GM19372 (cell line): ENCODE results near the gene PM20D1.

Source experiments
- ATAC-seq: cut with Tn5 transposase; IDR thresholded peaks from one replicate; pipeline ENCODE4 v1.9.1; 2021; ENCODE audit warnings: mild to moderate bottlenecking, low read depth, moderate library complexity; ENCODE audit not compliant: unreplicated experiment

Gene PM20D1

DNA sequence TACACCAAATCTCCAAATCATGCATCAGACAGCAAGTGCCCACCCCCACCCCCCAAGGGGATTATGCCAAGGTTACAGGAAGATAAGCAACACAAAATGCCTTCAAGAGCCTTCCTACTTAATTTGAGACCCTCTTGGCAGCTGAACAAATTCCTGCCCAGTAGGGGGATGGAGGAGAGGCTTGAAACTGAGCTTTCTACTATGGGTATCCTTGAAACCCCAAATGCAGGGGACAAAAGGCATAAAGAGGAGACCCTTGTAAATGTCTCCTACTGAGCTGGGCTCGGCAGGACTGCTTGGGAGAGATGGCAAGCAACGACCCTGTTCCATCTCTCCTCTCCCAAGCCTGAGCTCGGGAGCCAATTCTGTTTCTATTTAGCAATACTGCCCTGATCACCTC, 40.5 kb downstream of the PM20D1 start:
- ATAC-seq, result no peak

- ATAC-seq, result no peak
Observed at GRCh38 chr1:205805082-205805711, 44.7 kb downstream of the PM20D1 start.

DNA sequence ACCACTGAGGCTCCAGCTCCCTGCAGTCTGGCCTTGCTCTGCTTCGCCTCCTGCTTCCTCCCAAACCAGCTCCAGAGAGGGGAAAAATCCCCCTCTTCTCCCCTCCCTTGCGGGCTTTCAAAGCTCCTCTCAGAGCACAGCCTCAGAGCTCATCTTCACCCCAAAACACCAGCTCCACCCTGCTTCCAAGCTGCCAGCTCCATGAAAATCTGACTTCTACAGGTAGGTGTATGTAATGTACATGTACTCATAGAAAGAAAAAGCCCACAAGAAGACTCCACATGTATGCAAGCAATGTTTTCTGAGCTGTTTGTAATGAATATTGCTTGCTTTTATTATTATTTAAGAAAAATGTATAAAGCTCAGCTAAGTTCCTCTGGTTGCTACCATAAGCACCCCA, 45.3 kb downstream of the PM20D1 start:
- ATAC-seq, result no peak

DNA sequence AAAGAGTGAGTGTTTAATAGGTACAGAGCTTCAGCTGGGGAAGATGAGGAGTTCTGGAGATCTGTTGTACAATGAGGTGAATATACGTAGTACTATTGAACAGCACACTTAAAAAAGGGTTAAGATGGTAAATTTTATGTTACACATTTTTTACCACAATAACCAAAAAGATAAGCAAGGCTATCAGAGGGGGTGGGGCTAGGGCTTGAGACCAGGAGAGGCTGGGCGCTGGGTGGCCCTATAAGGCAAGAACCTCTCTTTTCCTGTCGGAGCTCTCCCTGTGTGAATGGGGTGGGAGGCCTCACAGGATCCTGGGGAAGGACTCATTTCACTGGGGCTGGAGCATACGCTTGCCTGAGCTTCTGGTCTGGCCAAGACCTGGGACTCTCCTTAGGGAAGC, 45.9 kb downstream of the PM20D1 start:
- no peak for ATAC-seq

DNA sequence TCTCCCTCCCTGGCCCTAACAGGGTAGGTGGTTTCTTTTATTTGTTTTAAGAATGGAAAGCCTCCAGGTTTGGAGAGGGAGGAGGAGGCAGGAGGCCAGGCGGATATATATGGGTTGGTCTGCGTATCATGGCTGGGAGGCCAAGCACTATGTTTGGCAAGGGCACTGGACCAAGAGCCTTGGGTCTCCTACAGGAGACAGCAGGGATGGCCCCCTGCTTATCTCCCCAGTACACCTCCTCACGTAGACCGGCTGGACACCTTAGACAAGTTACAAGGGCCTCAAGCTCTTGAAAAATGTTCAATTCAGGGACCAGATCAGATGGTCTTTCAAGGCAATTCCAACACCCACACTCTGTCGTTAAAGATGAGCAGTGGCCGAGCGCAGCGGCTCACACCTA, 47.9 kb downstream of the PM20D1 start:
- ATAC-seq, result no peak

DNA sequence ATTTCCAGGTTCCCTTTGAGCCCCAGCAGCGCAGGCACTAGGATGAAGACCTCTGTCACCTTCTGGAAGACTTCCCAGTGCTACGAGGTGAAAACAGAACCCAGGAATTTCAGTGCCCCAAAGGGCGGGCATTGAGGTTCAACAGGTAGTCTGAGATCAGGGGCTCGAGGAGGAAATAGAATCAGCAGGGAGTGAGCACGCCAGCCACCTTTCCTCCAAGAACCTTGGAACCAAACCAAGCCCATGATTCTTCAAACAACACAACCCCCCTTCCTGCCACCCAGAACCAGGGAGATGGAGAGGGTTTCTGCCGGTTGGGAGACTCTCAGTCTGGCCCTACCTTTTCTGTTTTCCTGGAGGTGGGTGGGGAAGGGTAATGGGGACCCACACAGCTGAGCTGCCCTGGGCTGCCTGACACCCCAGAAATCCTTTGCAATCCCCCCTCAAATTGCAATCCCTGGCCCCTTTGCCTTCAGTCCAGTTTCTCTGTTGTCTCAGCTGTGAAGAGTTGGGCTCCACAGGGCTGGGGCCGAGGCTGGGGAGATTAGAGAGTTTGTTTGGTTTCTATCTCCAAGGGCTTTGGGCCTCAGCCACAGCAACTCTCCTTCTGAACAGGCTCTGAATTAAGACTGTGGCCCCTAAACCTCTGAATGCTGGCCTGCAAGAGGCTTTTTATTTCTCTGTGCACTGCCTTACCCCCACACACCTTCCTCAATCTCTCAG, 48.8 kb downstream of the PM20D1 start:
- ATAC-seq, result no peak

GRCh38 chr1:205800427-205800826, 49.5 kb downstream of the PM20D1 start:
- no peak for ATAC-seq

DNA sequence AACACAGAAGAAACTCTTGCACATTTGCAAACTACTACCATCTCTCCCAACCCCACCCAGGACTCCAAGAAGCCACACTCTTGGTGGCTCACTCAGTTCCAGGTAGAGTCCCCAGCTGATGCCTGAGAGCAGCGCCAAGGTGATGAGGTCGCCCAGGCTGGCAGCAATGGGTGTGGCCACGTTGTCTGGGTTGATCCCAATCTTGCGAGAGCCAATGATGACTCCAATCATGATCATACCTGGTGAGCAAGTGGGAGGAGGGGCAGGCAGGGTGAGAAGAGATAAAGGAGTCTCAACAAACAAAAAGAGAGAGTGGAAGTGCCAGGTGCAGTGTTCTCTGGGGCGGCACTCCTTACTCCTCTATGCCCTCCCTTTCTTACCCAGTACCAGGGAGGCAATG, 51.4 kb downstream of the PM20D1 start:
- ATAC-seq, result no peak

- ATAC-seq, result no peak
Observed at GRCh38 chr1:205797168-205797567, 52.8 kb downstream of the PM20D1 start.

- no peak for ATAC-seq
Observed at GRCh38 chr1:205794011-205794730, 55.8 kb downstream of the PM20D1 start.

DNA sequence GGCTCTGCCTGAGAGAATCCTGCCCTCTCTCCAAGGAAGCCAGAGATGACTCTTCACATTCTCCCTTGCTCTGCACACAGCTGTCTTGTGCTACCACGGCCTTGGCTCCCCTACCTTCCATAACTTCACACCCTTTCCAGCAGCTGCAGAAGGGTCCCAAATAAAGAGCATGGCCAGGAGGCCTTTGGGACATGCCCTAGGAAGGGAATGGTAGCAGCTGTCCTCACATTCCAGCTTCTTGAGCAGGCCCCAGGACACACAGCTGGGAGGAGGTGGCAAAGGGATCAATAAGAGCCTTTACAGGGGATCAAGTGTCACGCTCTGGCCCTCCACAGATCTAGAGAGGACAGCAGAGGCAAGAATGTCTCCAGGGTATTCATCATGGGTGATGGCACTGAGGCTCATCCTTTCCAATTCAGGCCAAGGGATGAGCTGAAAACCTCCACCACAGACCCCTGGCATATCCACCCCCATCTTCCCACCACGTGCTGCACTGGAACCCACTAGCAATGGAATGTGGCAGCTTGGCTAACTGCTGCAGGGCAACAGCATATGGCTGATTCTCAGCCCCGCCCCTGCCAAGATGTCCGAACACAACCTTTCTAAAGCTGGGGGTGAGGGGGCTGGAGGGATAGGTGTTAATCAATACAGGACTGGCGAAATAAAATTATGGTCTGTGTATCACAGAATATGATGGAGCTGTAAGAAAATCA, 56.8 kb downstream of the PM20D1 start:
- ATAC-seq, result no peak

- ATAC-seq, result no peak
Observed at GRCh38 chr1:205792481-205792881, 57.5 kb downstream of the PM20D1 start.

DNA sequence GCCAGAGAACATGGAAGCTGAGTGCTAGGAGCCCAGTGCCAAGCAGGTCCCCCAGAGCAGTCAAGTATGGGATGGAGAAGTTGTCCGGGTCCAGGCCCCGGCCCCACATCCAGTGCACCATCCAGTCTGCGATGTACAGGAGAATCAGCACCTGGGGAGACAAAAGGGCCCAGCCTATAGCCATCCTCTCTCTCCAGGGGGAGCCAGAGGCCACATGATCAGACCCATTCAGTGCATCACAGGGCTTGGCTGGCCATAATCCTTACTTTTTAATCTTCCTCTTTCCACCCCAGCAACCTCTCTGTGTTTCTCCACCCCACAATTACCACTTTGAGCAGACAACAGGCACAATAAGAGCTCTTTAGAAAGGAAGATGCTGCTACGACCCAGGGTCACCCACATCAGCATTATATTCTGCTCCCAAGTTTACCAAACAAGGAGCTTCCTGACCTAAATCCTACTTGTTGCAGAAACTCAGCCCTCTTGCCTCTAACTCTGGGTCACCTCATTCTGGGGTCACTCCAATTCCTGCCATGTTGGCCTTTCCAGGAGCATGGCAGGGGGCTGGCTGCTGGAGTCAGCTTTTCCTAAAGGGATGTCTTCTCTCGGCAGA, 58.3 kb downstream of the PM20D1 start:
- no peak for ATAC-seq

DNA sequence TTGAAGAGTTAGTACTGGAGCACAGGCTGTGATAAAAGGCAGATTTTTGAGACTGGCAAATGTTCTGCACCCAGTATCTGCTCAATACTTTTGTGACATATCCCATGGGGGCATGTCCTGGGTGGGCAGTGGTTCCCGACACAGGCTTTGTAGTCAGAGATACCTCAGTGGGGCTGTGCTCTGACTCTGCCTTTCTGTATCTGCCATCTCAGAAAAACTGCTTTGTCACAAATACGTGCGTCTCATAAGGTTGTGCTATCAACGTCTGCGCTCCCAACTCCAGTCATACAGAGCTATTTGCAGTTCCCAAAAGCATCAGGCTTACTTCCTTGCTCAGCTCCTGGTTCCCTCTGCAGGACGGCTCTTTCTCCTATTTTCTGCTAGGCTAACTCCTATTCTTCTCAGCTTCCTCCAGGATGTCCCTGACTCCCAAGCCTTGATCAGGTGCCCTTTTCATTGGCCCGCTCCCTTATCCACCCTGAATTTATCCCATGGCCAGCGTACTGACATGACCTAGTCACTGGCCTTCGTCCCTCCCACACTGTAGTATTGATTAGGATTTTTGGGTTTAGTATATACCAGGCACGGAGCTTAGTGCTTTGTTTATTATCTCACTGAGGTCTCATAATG, 62.5 kb downstream of the PM20D1 start:
- no peak for ATAC-seq

GRCh38 chr1:205786601-205787000, 63.3 kb downstream of the PM20D1 start:
- no peak for ATAC-seq

- ATAC-seq, result no peak
Observed at GRCh38 chr1:205785446-205785845, 64.5 kb downstream of the PM20D1 start.

DNA sequence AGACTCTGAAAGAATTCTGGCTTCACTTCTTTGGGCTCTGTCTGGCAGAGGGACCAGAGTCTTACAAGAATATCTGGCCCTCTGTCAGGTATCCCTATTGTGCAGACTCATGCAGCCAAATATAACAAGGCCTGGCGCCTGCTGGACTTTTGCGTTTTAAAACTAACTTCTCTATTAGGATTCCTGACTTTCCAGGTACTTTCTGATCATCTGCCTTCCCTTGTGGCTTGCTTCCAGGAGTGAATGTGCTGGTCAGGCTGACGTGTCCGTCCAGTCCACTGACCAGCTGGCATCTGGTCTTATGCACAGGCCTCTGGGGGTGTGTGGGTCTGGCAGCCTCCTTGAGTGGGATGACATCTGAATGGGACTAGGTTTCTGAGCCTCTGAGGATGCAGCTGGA, 66.0 kb downstream of the PM20D1 start:
- ATAC-seq, result no peak

DNA sequence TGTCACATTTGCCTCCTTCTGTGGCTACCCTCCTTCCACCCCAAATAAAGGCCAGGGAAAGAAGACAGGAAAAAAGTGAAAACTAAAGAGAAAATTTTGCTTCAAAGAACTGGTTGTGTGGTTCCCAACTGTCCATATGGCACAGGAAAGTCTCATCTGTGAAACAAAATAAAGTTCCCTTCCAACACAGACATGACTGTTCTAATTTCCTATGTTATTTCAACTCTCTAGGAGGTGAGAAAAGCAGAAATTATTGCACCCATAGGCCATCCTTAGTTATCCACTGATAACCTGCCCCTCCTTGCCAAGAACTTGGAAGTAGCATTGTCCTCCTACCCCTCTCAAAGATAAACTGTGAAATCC, 66.5 kb downstream of the PM20D1 start:
- ATAC-seq, result no peak

DNA sequence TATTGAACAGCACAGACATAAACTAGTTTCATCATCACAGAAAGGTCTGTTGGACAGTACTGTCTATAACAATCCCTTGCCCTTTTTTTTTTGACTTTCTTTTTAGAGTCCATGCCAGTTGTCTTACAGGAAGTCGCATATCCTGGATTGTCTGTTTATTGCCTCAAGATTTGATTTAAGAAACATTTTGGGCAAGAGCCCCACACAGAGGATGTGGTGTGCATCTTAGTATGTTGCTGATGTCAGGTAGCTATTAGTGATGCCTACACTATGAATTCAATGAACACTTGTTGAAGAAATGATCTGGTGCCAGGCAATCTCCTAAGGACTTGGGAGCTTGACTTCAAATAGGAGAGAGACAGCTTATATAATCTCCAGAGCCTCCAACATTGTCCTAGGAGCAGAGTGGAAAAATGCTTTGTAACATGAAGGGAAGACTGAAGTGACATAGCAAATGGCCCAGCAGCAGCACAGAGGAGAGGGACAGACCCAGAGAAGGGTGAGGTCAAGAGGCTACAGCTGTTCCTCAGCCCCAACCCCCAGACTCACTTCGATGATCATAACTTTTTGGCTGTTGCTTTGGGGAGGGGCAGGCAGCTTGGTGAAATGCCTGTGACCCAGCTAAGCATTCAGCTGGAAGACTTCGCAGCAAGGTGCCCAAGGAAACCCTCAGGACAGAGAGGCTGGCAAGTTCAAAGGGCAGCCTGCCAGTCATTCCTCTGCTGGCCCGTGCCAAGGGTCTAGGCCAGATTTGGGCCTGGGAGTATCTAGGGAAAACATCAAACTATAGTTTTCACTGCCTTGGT, 67.1 kb downstream of the PM20D1 start:
- ATAC-seq, result no peak

DNA sequence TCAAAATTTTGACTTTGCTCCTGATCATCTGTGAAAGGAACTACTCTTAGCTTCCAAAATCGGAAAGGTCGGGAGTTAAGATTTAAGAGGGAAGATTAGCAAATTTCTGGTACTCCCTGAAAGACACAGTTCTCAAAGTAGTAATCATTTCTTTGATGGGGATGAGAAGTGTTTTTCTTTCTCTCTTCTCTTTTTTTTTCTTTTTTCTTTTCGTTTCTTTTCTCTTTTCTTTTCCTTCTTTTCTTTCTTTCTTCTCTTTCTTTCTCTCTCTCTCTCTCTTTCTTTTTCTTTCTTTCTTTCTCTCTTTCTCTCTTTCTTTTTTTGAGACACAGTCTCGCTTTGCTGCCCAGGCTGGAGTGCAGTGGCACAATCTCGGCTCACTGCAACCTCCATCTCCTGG, 69.6 kb downstream of the PM20D1 start:
- ATAC-seq, result no peak
